ENCODE data around the gene FLRT2. TPM values are rescaled to one million over a fixed set of nuclear protein-coding genes. Genes with fewer than 3 reads are reported as not detected.

FLRT2 gene
- total and polyA plus RNA-seq, 2 donors (not counting 1 experiment from before 2014, with no cell fraction given) = not detected

DNA sequence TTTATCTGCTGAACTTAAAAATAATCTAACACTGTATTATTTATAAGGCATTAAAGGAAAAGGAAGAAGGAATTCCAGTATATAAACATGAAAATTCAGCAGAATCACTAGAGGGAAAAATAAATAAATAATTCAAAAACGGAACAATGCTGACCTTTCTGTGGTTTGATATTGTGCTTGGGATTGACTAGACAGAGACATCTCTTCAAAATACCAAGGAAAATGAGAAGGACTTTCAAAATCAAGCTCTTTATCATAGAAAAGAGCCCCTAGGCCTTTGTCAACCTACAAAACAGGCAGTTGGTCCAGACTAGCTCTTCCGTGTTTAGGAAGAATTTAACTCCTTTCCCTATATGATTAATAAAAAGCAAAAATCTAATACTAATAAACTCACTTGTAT lies 6.3 kb upstream of the FLRT2 start:
- intact Hi-C loops (cut with micrococcal nuclease) = no loop called here
- Histone ChIP-seq H3K79me2 (ENCODE audit: control insufficient read depth, insufficient read depth, low read length) (no peaks in the 10 kb centered on the region), H3K9ac (ENCODE audit: low read length) (no peak overlapping the region), H3K27me3 (replicated peaks in 1 of 4; ENCODE audit: control extremely low read depth in 1 of 4, control insufficient read depth in 3 of 4, insufficient read depth in 4 of 4, low read length in 3 of 4) (peaks cover 0 to 2% (median 1%) of the 10 kb centered on the region in 4 experiments), H3K4me3 (ENCODE audit: control extremely low read depth in 1 of 5, extremely low read depth in 1 of 5, insufficient read depth in 1 of 5, low read depth in 2 of 5, low read length in 4 of 5) (no peak overlapping the region), H3K9me3 (ENCODE audit: control extremely low read depth in 1 of 3, control insufficient read depth in 2 of 3, insufficient read depth in 1 of 3, low read length in 2 of 3) (peaks cover 0 to 4% (median 0%) of the 10 kb centered on the region in 3 donors), H3K4me2 (replicated peaks; ENCODE audit: low read depth, low read length, poor library complexity, severe bottlenecking) (no peak overlapping the region), H3K27ac (ENCODE audit: low read length in 2 of 2) (no peak overlapping the region), H2AFZ (ENCODE audit: insufficient read depth, low read depth, low read length, poor library complexity, severe bottlenecking) (no peak overlapping the region), H4K20me1 (ENCODE audit: control insufficient read depth, insufficient read depth, low read length, poor library complexity, severe bottlenecking) (no peaks in the 10 kb centered on the region), H3K4me1 (ENCODE audit: control insufficient read depth in 2 of 2, insufficient read depth in 2 of 2, low read length in 2 of 2) (no peaks in the 10 kb centered on the region), H3K36me3 (replicated peaks in 1 of 2; ENCODE audit: control extremely low read depth in 1 of 2, control insufficient read depth in 1 of 2, extremely low read depth in 1 of 2, insufficient read depth in 2 of 2, low read length in 1 of 2) (no peaks in the 10 kb centered on the region)
- ChIA-PET CTCF (no interaction called here), POLR2A (no interaction called here)
- Mint-ChIP-seq H3K9me3 (ENCODE audit: insufficient read depth) (no peaks in the 10 kb centered on the region), H3K27me3 (peaks cover 12% of the 10 kb centered on the region), H3K27ac (no peak overlapping the region), H3K4me1 (no peaks in the 10 kb centered on the region), H3K4me3 (no peak overlapping the region)
- WGBS (ENCODE audit: insufficient coverage) = no CpG with 5 or more reads among the region's 2 CpGs
- TF ChIP-seq EZH2 (IDR thresholded peaks at IDR 0.05; ENCODE audit: borderline replicate concordance, insufficient read depth, low read depth, low read length, poor library complexity, severe bottlenecking) = no peak
- TF ChIP-seq CTCF (IDR thresholded peaks at IDR 0.05) = no peak
- no peak for ATAC-seq (ENCODE audit: low read depth)
- no peak for DNase-seq

- H3K4me3 Mint-ChIP-seq = no peak overlapping the region
These were observed 2.9 kb upstream of the FLRT2 start for GRCh38 chr14:85527006-85527405.

More at GRCh38 chr14:85527006-85527405, 2.9 kb upstream of the FLRT2 start:
- no peaks in the 10 kb centered on the region for H3K9me3 Mint-ChIP-seq (ENCODE audit: insufficient read depth)
- H3K27ac Mint-ChIP-seq = no peak overlapping the region
- H3K36me3 ChIP-seq (replicated peaks in 1 of 2; ENCODE audit: control extremely low read depth in 1 of 2, control insufficient read depth in 1 of 2, extremely low read depth in 1 of 2, insufficient read depth in 2 of 2, low read length in 1 of 2) = no peaks in the 10 kb centered on the region
- no peaks in the 10 kb centered on the region for H3K79me2 ChIP-seq (ENCODE audit: control insufficient read depth, insufficient read depth, low read length)
- H3K4me3 ChIP-seq (ENCODE audit: control extremely low read depth in 1 of 5, extremely low read depth in 1 of 5, insufficient read depth in 1 of 5, low read depth in 2 of 5, low read length in 4 of 5) = no peak overlapping the region
- TF ChIP-seq CTCF (IDR thresholded peaks at IDR 0.05) = no peak
- no peak for TF ChIP-seq EZH2 (IDR thresholded peaks at IDR 0.05; ENCODE audit: borderline replicate concordance, insufficient read depth, low read depth, low read length, poor library complexity, severe bottlenecking)
- no peak overlapping the region for H3K9ac ChIP-seq (ENCODE audit: low read length)
- peaks cover 0 to 33% (median 0%) of the 10 kb centered on the region in 3 donors for H3K9me3 ChIP-seq (ENCODE audit: control extremely low read depth in 1 of 3, control insufficient read depth in 2 of 3, insufficient read depth in 1 of 3, low read length in 2 of 3)
- DNase-seq (no peak), ATAC-seq (ENCODE audit: low read depth) (no peak)
- H3K27me3 ChIP-seq (replicated peaks in 1 of 4; ENCODE audit: control extremely low read depth in 1 of 4, control insufficient read depth in 3 of 4, insufficient read depth in 4 of 4, low read length in 3 of 4) = peaks cover 0 to 35% (median 11%) of the 10 kb centered on the region in 4 experiments
- no peaks in the 10 kb centered on the region for H3K4me1 Mint-ChIP-seq
- CTCF ChIA-PET = no interaction called here
- no peaks in the 10 kb centered on the region for H3K4me1 ChIP-seq (ENCODE audit: control insufficient read depth in 2 of 2, insufficient read depth in 2 of 2, low read length in 2 of 2)
- no peak overlapping the region for H2AFZ ChIP-seq (ENCODE audit: insufficient read depth, low read depth, low read length, poor library complexity, severe bottlenecking)
- intact Hi-C loops (cut with micrococcal nuclease) = no loop called here
- H3K4me2 ChIP-seq (replicated peaks; ENCODE audit: low read depth, low read length, poor library complexity, severe bottlenecking) = no peak overlapping the region
- POLR2A ChIA-PET = no interaction called here
- no peaks in the 10 kb centered on the region for H4K20me1 ChIP-seq (ENCODE audit: control insufficient read depth, insufficient read depth, low read length, poor library complexity, severe bottlenecking)
- H3K27ac ChIP-seq (ENCODE audit: low read length in 2 of 2) = no peak overlapping the region
- peaks cover 36% of the 10 kb centered on the region for H3K27me3 Mint-ChIP-seq
- no CpG with 5 or more reads among the region's 1 CpG for WGBS (ENCODE audit: insufficient coverage)

Data from B cell (primary cell).